Measurements from ENCODE around the gene SETD3.

GRCh38 chr14:99382781-99383471 lies 97.7 kb downstream of the SETD3 start:
- TF ChIP-seq, protein P1, sequence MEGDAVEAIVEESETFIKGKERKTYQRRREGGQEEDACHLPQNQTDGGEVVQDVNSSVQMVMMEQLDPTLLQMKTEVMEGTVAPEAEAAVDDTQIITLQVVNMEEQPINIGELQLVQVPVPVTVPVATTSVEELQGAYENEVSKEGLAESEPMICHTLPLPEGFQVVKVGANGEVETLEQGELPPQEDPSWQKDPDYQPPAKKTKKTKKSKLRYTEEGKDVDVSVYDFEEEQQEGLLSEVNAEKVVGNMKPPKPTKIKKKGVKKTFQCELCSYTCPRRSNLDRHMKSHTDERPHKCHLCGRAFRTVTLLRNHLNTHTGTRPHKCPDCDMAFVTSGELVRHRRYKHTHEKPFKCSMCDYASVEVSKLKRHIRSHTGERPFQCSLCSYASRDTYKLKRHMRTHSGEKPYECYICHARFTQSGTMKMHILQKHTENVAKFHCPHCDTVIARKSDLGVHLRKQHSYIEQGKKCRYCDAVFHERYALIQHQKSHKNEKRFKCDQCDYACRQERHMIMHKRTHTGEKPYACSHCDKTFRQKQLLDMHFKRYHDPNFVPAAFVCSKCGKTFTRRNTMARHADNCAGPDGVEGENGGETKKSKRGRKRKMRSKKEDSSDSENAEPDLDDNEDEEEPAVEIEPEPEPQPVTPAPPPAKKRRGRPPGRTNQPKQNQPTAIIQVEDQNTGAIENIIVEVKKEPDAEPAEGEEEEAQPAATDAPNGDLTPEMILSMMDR (IDR thresholded peaks at IDR 0.05), result no peak
- no peak for TF ChIP-seq POLR2A (IDR thresholded peaks at IDR 0.05)
